Measurements from ENCODE around the gene DFFB.
A peak's percentile ranks its signal among the peaks of the same experiment; 100 is the strongest.

Gene DFFB

DNA sequence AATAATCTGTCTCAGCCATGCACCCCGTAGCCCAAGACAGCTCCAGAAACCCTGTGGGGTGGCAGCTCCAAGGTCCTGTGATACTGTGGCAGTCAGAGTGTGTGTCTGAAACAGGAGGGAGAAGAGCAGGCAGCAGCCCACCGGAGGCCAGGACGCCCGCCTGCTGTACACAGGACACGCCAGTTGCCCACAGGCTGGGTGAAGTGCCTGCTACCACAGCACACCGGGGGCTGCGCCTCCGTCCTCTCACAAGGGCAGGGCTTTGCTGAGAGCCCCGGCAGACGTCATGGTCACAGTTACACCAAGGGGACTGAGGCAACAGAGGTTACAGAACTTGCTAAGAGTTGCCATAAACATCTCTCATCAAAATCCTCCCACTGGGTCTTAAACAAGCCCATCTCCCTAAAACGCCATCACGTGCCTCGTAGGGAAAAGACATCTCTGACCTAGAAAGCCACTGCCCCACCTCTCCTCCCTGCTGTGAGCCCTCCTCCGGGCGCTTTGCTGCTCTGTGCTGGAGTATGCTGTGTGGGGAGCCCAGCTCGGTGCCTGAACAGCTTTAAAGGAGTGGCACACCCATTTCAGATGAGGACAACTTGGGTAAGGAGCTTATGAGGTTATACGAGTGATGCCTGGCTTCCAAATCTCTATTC, 37.5 kb downstream of the DFFB start:
- Histone ChIP-seq H3K4me1 (ENCODE audit: control insufficient read depth in 1 of 2, insufficient read depth in 2 of 2, low read length in 2 of 2) (peaks cover 10 to 15% of the 10 kb centered on the region in 2 experiments), H3K27ac (ENCODE audit: low read depth, low read length) (no peak overlapping the region), H4K91ac (ENCODE audit: low read depth, low read length) (no peak overlapping the region), H2BK12ac (ENCODE audit: low read length) (no peak overlapping the region), H2BK5ac (ENCODE audit: low read depth, low read length, poor library complexity) (no peak overlapping the region), H2BK120ac (ENCODE audit: insufficient read depth, low read length, poor library complexity) (no peak overlapping the region), H3K4me3 (ENCODE audit: low read depth, low read length) (no peak overlapping the region), H3K79me1 (ENCODE audit: low read length) (peaks cover 5% of the 10 kb centered on the region), H3K4ac (ENCODE audit: low read depth, low read length) (peak overlapping the region; percentile 38), H3K18ac (ENCODE audit: low read length) (no peak overlapping the region), H2AFZ (ENCODE audit: insufficient read depth, low read length, poor library complexity) (no peak overlapping the region), H3K27me3 (ENCODE audit: insufficient read depth, low read length) (no peaks in the 10 kb centered on the region), H3K36me3 (ENCODE audit: control insufficient read depth in 1 of 2, insufficient read depth in 2 of 2, low read length in 2 of 2) (peaks cover 28 to 34% of the 10 kb centered on the region in 2 experiments), H3K9ac (ENCODE audit: low read length) (no peak overlapping the region), H3K79me2 (ENCODE audit: control insufficient read depth, insufficient read depth, low read length, poor library complexity) (peaks cover 12% of the 10 kb centered on the region), H3K23ac (ENCODE audit: low read length) (no peak overlapping the region), H3K4me2 (ENCODE audit: low read length) (no peak overlapping the region), H4K12ac (ENCODE audit: low read depth, low read length) (no peak overlapping the region), H4K8ac (ENCODE audit: low read depth, low read length) (no peak overlapping the region), H3K14ac (ENCODE audit: low read length) (no peak overlapping the region), H2AK5ac (ENCODE audit: low read length) (no peak overlapping the region), H3K9me3 (ENCODE audit: insufficient read depth, low read depth, low read length) (no peaks in the 10 kb centered on the region)
- DNase-seq = no peak
- no CpG with 5 or more reads among the region's 17 CpGs for WGBS (ENCODE audit: extremely low coverage, insufficient coverage, insufficient read length)

DNA sequence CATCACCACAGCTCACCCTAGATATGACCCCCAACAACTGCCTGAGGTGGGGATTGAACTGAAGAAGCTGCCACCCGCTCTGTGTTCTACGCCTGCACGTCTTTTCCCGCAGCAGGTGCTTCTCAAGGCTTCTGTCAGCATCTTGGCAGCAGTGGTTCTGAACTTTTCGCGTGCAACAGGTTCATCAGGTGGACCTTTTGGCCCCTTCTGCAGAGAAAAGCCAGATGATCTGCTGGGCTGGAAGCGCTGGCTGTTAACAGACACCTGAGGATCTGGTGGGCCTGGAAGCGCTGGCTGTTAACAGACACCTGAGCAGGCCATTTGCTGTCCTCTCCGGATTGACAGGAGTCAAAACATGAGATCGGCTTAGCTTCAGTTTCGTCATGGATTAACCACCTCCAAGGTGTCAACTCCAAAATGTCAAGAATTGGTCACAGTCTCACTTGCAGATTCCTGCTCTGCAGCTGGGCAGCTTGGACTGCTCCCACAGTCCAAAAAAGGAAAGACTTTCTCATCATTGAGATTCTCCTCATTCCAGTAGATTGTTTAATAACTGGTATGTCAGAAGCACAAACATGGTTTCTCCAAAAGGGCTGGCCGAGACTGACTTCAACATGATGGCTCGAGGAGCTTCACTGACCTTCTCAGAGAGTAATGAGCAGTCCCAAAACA, 38.1 kb downstream of the DFFB start:
- H3K9ac ChIP-seq (ENCODE audit: low read length) = no peak overlapping the region
- no peak overlapping the region for H3K27ac ChIP-seq (ENCODE audit: low read depth, low read length)
- H2BK12ac ChIP-seq (ENCODE audit: low read length) = no peak overlapping the region
- H2AK5ac ChIP-seq (ENCODE audit: low read length) = no peak overlapping the region
- no peak overlapping the region for H4K8ac ChIP-seq (ENCODE audit: low read depth, low read length)
- H2BK120ac ChIP-seq (ENCODE audit: insufficient read depth, low read length, poor library complexity) = no peak overlapping the region
- H2BK5ac ChIP-seq (ENCODE audit: low read depth, low read length, poor library complexity) = no peak overlapping the region
- H3K27me3 ChIP-seq (ENCODE audit: insufficient read depth, low read length) = no peaks in the 10 kb centered on the region
- peaks cover 10 to 15% of the 10 kb centered on the region in 2 experiments for H3K4me1 ChIP-seq (ENCODE audit: control insufficient read depth in 1 of 2, insufficient read depth in 2 of 2, low read length in 2 of 2)
- no peak overlapping the region for H3K23ac ChIP-seq (ENCODE audit: low read length)
- H3K4ac ChIP-seq (ENCODE audit: low read depth, low read length) = peak overlapping the region; percentile 38
- H3K14ac ChIP-seq (ENCODE audit: low read length) = no peak overlapping the region
- no peak overlapping the region for H3K18ac ChIP-seq (ENCODE audit: low read length)
- peaks cover 15% of the 10 kb centered on the region for H3K79me2 ChIP-seq (ENCODE audit: control insufficient read depth, insufficient read depth, low read length, poor library complexity)
- peak; percentile 9 to 78 for DNase-seq
- H3K9me3 ChIP-seq (ENCODE audit: insufficient read depth, low read depth, low read length) = no peaks in the 10 kb centered on the region
- no CpG with 5 or more reads among the region's 13 CpGs for WGBS (ENCODE audit: extremely low coverage, insufficient coverage, insufficient read length)
- H4K12ac ChIP-seq (ENCODE audit: low read depth, low read length) = no peak overlapping the region
- H4K91ac ChIP-seq (ENCODE audit: low read depth, low read length) = no peak overlapping the region
- H3K4me3 ChIP-seq (ENCODE audit: low read depth, low read length) = no peak overlapping the region
- H3K4me2 ChIP-seq (ENCODE audit: low read length) = no peak overlapping the region
- H2AFZ ChIP-seq (ENCODE audit: insufficient read depth, low read length, poor library complexity) = no peak overlapping the region
- H3K36me3 ChIP-seq (ENCODE audit: control insufficient read depth in 1 of 2, insufficient read depth in 2 of 2, low read length in 2 of 2) = peaks cover 22 to 28% of the 10 kb centered on the region in 2 experiments
- peaks cover 10% of the 10 kb centered on the region for H3K79me1 ChIP-seq (ENCODE audit: low read length)

DNA sequence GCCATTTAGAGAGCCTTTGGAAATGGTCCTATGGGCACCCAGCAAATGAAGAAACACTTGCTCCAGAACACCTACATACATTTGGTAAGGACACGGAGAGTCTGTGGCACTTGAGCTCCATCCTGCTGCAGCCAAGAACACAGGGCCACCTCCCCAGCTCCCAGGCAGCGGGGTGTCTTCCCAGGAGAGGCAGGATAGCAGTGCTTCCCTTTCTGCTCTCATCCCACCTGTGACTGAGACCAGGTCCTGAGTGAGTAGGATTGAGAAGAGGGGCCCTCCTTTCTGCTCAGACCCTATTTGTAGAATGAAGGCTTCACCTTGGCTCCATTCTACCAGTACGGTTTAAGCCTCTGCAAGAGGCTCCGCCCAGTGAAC, 38.7 kb downstream of the DFFB start:
- Histone ChIP-seq H4K12ac (ENCODE audit: low read depth, low read length) (no peak overlapping the region), H3K4me2 (ENCODE audit: low read length) (no peak overlapping the region), H2AK5ac (ENCODE audit: low read length) (no peak overlapping the region), H3K4me3 (ENCODE audit: low read depth, low read length) (no peak overlapping the region), H3K18ac (ENCODE audit: low read length) (peak overlapping the region; percentile 11), H3K4ac (ENCODE audit: low read depth, low read length) (peak overlapping the region; percentile 61), H3K79me2 (ENCODE audit: control insufficient read depth, insufficient read depth, low read length, poor library complexity) (peaks cover 16% of the 10 kb centered on the region), H2BK12ac (ENCODE audit: low read length) (no peak overlapping the region), H3K36me3 (ENCODE audit: control insufficient read depth in 1 of 2, insufficient read depth in 2 of 2, low read length in 2 of 2) (peaks cover 18 to 23% of the 10 kb centered on the region in 2 experiments), H3K27ac (ENCODE audit: low read depth, low read length) (no peak overlapping the region), H3K4me1 (ENCODE audit: control insufficient read depth in 1 of 2, insufficient read depth in 2 of 2, low read length in 2 of 2) (peaks cover 10 to 15% of the 10 kb centered on the region in 2 experiments), H3K79me1 (ENCODE audit: low read length) (peaks cover 14% of the 10 kb centered on the region), H4K8ac (ENCODE audit: low read depth, low read length) (no peak overlapping the region), H2AFZ (ENCODE audit: insufficient read depth, low read length, poor library complexity) (no peak overlapping the region), H3K23ac (ENCODE audit: low read length) (no peak overlapping the region), H3K9me3 (ENCODE audit: insufficient read depth, low read depth, low read length) (no peaks in the 10 kb centered on the region), H2BK5ac (ENCODE audit: low read depth, low read length, poor library complexity) (no peak overlapping the region), H3K14ac (ENCODE audit: low read length) (no peak overlapping the region), H3K9ac (ENCODE audit: low read length) (no peak overlapping the region), H2BK120ac (ENCODE audit: insufficient read depth, low read length, poor library complexity) (no peak overlapping the region), H4K91ac (ENCODE audit: low read depth, low read length) (no peak overlapping the region), H3K27me3 (ENCODE audit: insufficient read depth, low read length) (no peaks in the 10 kb centered on the region)
- WGBS (ENCODE audit: extremely low coverage, insufficient coverage, insufficient read length) = no CpG with 5 or more reads among the region's 4 CpGs
- no peak for DNase-seq

DNA sequence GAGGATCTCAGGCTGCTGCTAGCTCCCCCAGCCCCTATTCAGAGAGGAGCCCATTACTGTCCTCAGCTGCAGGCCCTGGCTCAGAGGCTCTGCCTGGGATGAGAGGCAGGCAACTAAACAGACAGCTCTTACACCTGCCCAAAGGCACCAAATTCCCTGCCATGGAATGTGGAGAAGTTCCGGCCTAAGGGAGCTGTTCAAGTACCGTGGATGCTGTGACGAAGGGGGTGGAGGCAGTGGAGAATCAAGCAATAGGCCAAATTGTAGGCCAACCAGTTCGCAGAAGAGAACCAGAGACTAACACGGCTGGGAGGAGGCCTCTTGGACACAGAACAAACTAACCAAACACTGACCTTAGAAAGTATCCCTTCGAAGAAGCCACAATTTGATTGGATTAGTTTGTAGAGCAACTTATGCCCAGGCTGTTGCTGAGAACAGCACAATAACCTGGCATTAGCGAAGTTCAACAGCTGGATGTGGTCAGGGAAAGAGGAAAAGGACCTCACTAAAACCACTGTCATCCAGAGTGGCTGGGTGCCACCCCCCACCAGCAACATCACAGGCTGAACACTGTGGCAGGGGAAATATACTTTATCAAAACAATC, 39.2 kb downstream of the DFFB start:
- Histone ChIP-seq H4K12ac (ENCODE audit: low read depth, low read length) (no peak overlapping the region), H3K27me3 (ENCODE audit: insufficient read depth, low read length) (no peaks in the 10 kb centered on the region)
- no CpG with 5 or more reads among the region's 7 CpGs for WGBS (ENCODE audit: extremely low coverage, insufficient coverage, insufficient read length)

More for the DNA sequence above, 39.2 kb downstream of the DFFB start:
- Histone ChIP-seq H3K36me3 (ENCODE audit: control insufficient read depth in 1 of 2, insufficient read depth in 2 of 2, low read length in 2 of 2) (peaks cover 16 to 18% of the 10 kb centered on the region in 2 experiments), H3K9ac (ENCODE audit: low read length) (no peak overlapping the region), H3K23ac (ENCODE audit: low read length) (no peak overlapping the region), H2AK5ac (ENCODE audit: low read length) (no peak overlapping the region), H3K4ac (ENCODE audit: low read depth, low read length) (peak overlapping the region; percentile 61), H3K9me3 (ENCODE audit: insufficient read depth, low read depth, low read length) (no peaks in the 10 kb centered on the region), H3K79me2 (ENCODE audit: control insufficient read depth, insufficient read depth, low read length, poor library complexity) (peaks cover 17% of the 10 kb centered on the region), H2BK120ac (ENCODE audit: insufficient read depth, low read length, poor library complexity) (no peak overlapping the region), H3K4me3 (ENCODE audit: low read depth, low read length) (no peak overlapping the region), H3K14ac (ENCODE audit: low read length) (no peak overlapping the region), H3K79me1 (ENCODE audit: low read length) (peaks cover 16% of the 10 kb centered on the region), H4K91ac (ENCODE audit: low read depth, low read length) (no peak overlapping the region), H3K18ac (ENCODE audit: low read length) (no peak overlapping the region), H4K8ac (ENCODE audit: low read depth, low read length) (no peak overlapping the region), H2BK5ac (ENCODE audit: low read depth, low read length, poor library complexity) (no peak overlapping the region), H3K4me1 (ENCODE audit: control insufficient read depth in 1 of 2, insufficient read depth in 2 of 2, low read length in 2 of 2) (peaks cover 10 to 15% of the 10 kb centered on the region in 2 experiments), H3K27ac (ENCODE audit: low read depth, low read length) (no peak overlapping the region), H2BK12ac (ENCODE audit: low read length) (no peak overlapping the region), H2AFZ (ENCODE audit: insufficient read depth, low read length, poor library complexity) (no peak overlapping the region), H3K4me2 (ENCODE audit: low read length) (no peak overlapping the region)
- DNase-seq = peak; percentile 36 to 65
